T1000 (cell line): ENCODE results near the gene SCGB1C1.
"Not testable (repeated sequence)": the region's sequence is repeated elsewhere in the genome, so short reads cannot be mapped to it uniquely, and the experiment has no call there.

ENCODE experiments used
- DNase-seq: peaks from one replicate; lab custom pipeline; 2025; ENCODE audit warnings: mixed read lengths; lab: John Stamatoyannopoulos, UW

Gene SCGB1C1

DNA sequence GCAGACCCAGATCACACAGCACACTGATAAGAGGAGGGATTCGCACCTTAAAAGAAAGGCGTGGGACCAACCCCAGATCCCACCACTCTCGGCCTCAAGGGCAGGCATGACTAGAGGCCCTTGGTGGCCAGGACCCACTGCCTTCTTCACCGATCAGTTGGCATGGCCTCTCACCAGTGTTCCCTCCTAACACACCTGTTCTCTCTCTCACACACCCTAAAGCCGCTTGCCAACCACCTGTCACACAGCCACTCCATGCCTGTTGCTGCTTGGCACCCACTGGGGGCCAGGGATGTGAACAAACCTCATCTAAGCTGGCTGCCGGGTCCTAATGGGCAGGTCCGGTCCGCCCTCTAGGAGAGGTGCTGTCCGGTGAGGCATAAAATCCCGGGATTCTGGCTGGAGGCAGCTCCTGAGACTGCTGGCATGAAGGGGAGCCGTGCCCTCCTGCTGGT is at the start of gene SCGB1C1:
SCGB1C1 (plus strand) TSS at position 405 of the 455 bp plus-strand sequence; CDS start at position 427, 22 bp downstream.
- DNase-seq, result not testable (repeated sequence)

DNA sequence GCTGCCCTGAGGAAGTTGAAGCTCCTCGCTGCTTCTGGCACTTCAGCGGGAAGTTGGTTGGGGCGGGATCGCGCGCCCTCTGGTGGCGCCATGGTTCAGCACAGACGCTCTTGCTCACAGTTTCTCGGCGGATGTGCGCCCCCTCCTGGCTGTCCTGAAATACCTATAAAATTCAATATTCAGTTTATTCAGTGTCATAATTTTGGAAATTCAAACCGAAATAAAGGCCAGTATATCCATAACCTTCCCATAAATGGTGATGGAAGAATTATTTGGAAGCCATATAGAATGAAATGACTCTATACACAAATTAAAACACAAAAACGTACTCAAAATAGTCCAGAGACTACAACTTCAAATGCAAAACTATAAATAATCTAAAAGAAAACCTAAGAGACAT is 12.6 kb upstream of the SCGB1C1 start:
- not testable (repeated sequence) for DNase-seq

DNA sequence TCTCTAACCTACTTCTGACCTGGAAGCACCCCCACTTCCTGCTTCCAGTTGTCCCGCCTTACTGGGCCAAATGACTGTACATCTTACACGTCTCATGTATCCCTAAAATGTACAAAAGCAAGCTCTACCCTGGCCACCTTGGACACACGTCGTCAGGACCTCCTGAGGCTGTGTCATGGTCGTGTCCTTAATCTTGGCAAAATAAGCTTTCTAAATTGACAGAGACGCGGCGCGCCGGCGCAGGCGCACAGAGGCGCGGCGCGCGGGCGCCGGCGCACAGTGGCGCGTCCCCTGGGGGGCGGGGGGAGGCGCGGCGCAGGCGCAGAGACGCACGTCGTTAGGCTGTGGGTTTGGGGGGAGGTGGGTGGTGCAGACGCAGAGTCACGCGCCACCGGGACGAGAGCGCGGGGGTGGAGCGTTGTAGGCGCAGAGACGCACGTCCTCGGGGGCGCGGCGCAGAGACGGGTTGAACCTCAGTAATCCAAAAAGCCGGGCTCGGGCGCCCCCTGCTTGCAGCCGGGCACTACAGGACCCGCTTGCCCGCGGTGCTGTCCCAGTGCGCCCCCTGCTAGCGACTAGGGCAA is 3.6 kb upstream of the SCGB1C1 start:
- DNase-seq, result not testable (repeated sequence)

DNA sequence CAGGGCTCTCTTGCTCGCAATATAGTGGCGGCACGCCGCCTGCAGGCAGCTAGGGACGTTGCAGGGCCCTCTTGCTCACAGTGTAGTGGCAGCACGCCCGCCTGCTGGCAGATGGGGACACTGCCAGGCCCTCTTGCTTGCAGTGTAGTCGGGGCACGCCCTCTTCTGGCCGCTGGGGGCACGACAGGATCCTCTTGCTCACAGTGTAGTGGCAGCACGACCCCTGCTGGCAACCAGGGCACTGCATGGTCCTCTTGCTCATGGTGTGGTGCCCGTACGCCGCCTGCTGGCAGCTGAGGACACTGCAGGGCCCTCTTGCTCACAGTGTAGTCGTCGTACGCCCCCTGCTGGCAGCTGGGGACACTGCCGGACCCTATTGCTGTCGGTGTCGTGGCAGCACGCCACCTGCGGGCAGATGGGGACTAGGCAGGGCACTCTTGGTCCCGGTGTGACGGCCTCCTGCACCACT is 3.0 kb upstream of the SCGB1C1 start:
- not testable (repeated sequence) for DNase-seq

DNA sequence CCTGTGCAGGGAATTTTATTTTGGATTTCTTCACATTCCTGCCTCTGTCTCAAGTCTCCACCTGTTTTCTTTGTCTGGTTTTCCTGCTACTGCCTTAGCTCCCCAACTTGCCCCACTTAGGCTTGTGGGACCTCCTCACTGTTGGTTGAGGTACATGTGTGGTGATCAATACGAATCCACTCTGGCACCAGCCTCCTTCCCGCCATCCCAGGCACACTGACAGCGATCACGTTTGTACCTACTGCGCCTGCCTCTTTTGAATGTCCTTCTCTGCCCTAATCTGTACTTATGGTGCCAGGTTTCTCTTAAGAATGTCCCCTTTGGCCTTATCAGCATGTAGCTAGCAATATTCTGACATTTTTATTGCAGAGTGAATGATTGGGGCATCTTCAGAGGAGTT is 2.3 kb upstream of the SCGB1C1 start:
- not testable (repeated sequence) for DNase-seq

DNA sequence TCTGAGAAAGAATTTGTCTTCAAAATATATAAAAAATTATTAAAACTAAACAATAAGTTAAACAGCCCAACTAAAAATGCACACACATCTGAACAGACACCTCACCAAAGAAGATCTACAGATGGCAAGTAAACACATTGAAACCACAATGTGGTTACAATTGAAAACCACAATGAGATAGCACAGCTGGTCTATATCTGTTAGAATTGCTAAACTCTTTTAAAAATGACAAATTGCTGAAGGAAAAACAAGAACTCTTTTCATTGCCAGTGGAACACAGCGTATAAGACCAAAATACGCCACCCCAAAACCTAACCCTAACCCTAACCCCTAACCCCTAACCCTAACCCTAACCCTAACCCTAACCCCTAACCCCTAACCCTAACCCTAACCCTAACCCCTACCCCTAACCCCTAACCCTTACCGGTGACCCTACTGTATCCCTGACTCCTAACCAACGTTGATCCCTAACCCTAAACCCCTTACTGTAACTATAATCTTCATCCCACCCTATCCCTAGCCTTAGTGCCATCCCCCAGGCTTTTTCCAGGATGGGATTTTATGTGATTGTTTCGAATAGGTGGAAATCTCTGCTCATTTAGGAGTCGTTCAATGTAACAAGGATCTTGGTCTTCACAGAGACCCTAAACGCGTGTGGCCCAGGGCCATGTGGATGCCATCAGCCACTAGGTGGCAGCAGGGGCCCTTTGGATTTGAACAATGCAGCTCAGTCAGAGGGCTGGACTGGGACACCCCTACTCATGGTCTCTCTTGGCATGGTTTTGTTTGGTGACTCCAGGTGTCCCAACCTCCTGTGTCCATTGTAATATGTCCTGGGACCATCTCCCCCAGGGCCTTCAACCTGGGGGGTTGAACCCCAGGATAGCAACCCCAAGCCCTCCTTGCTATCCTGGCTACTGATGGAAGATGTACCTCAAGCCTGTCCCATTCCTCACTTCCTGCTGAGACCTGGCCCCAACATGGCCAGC is 1.1 kb upstream of the SCGB1C1 start:
- DNase-seq, result not testable (repeated sequence)

DNA sequence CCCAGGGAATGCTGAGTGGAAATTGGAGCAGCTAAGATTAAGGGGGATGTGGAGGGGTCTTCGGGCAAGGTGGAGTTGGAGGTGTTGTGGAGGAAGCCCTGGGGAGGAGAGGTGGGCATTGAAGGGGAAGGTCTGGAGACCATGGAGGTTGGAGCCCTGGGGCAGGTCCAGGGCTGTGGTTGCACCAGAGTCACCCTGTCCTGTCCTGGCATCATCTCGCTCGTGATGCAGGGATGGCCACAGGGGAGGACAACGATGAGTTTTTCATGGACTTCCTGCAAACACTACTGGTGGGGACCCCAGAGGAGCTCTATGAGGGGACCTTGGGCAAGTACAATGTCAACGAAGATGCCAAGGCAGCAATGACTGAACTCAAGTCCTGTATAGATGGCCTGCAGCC is 603 bp downstream of the SCGB1C1 start:
- not testable (repeated sequence) for DNase-seq

DNA sequence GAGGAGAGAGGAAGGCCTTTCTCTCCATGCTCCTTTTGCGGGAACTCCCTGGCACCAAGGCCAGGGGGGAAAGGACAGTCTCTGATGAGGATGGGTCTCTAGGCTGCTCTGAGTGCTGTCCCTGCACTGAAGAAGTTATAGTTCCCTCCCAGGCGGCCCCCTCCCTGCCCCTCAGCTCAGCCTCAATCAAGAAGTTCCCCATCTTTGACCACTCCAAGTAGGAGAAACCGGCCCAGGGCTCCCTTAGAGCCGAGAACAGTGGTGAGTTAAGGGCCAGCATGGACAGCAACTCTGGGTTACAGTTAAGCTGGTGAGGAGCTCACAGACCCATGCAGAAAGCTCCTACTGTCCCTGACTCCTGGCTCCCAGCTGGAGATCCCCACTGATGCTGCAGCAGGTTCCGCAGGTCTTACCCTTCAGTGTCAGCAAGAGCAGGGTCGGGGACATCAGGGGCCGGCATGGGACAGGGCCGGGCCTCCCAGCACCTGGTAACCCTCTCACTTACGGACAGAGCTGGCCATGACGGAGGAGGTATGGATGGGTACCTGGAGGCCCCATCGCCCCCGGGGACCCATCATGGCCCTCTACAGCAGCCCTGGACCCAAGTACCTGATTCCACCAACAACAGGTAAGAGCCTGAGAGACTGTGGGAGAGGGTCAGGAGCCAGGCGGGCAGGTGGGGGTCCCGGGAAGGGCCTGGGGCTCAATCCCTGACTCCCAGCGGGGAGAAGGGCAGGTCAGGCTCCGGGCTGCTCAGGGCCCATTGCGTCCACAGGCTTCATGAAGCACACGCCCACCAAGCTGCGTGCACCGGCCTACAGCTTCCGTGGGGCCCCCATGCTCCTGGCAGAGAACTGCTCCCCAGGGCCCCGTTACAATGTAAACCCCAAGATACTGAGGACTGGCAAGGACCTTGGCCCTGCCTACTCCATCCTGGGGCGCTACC is 4.2 kb downstream of the SCGB1C1 start:
- no peak for DNase-seq

DNA sequence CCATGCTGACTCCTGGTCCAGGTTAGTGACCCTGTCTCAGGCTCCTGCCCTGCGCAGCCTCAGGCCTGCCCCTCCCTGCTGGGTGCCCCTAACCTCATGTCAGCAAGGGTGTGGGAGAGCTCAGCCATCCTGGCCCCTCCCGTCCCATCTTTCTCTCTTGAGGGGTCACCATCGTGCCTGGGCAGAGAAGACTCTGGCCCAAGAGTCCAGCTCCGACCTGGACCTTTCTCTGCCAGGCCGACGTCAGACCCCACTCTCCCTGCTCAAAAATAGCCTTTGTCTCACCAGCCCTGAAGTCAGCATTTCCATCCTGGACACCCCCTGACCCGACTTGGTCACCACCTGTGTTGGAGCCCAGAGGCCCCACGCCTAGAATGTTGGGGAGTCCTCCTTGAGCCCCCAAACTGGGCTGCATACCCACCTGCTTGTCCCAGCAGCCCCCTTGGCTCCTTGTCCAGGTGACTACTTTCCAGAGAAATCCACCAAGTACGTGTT is 4.9 kb downstream of the SCGB1C1 start:
- no peak for DNase-seq

DNA sequence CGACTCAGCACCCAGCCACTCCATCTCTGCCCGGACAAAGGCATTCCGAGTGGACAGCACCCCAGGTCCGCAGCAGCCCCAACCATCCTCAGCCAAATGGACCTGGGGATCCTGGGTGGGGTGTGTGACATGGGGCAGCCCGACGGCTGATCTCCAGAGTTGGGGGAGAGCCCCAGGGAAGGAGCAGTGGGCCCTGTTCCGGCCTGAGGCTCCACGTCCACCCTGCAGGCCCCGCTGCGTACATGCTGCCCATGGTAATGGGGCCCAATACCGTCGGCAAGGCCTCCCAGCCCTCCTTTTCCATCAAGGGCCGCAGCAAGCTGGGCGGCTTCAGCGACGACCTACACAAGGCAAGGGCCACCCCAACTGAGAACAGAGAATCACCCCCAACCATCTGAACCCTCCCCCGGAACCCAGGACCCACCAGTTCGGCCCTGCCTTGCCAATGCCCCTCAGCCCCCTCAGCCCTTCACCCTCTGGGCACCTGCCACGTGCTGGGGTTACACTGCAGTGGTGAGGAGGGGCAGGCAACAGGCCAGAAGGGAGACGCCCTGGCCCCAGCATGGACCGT is 5.4 kb downstream of the SCGB1C1 start:
- DNase-seq, result no peak

DNA sequence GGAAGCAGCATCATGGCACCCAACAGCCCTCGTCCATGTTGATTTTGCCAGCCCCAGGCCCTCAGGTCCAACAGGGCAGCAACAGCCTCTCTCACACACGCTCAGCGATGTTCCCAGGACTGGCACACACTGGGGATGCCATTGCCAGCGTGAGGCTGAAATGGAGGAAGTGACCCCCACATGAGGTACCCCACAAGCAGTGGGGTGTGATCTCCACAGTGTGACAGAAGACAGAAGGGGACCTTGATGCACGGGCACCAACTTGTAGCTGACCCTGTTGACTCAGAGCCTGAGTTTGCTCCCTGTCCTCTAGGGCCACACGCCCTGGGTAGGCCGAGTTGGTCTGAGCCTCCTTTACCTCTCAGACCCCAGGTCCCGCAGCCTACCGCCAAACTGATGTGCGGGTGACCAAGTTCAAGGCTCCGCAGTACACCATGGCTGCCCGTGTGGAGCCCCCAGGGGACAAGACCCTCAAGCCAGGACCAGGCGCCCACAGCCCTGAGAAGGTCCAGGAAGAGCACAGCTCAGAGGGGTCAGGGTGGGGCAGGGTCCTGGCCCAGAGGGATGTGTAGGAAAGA is 6.2 kb downstream of the SCGB1C1 start:
- no peak for DNase-seq

DNA sequence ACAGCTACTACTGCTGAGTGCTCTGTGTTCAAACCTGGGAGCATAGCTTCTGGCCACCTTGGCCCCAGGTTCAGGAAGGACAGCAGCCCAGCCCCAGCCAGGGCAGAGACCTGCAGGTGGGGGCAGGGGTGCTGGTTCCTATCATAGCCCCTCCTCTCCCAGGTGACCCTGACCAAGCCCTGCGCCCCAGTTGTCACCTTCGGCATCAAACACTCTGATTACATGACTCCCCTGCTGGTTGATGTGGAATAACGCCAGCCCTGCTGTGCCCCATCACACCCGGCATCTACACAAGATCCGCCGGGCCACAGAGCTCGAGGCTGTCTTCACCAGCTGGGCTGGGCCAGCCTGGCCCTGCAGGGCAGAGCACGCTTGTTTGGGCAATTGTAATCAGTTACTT is 6.9 kb downstream of the SCGB1C1 start:
- no peak for DNase-seq

DNA sequence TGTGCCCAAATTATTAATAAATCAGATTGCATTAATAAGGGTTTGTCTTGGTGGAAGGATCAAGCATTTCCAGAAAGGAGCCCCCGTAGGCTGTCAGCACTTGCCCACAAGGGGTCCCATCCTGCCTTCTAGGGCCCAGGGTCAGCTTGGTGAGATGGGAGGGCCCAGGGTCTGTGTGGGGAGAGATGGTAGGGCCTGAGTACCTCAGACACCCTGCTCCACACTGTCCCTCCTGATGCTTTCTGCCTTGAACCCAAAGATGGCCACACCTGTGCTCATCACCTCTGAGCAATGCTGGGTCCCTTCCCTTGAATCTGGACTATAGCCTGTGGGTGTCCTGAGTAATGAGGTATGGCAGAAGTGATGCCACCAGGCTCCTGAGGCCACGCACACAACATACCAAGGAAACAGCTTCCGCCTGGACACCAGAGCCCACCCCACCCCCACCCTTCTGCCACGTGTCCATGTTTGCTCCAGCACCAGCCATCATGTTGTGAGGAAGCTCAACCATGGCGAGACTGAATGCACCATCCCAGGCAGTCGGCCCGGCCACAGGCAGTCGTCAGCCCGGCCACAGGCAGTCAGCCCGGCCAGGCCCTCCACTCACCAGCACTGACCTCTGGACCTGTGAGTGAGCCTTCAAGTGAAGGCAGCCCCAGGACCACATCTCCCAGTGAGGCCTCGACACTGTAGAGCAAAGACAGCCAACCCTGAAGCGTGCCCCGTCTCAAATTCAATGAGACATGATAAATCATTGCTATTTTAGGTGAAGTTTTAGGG is 7.5 kb downstream of the SCGB1C1 start:
- no peak for DNase-seq

DNA sequence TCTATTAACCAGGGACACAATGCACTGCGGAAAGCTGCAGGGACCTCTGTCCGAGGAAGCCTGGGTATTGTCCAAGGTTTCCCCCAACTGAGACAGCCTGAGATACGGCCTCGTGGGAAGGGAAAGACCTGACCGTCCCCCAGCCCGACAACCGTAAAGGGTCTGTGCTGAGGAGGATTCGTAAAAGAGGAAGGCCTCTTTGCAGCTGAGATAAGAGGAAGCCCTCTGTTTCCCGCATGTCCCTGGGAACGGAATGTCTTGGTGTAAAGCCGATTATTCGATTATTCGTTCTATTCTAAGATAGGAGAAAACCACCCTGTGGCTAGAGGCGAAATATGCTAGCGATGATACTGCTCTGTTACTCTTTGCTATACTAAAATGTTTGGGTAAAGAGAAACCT is 9.1 kb downstream of the SCGB1C1 start:
- no peak for DNase-seq

DNA sequence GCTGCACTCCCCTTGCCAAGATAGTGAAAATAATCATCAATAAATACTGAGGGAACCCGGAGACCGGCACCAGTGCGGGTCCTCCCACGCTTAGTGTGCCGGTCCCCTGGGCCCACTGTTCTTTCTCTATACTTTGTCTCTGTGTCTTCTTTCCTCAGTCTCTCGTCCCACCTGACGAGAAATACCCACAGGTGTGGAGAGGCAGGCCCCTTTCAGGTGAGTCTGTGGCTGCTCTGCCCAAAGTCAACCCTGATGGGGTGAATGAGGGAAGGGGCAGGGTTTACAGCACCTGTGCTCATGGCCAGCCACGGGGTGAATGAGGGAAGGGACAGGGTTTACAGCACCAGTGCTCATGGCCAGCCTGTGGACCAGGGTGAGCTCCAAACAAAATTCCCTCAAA is 9.6 kb downstream of the SCGB1C1 start:
- DNase-seq, result no peak

DNA sequence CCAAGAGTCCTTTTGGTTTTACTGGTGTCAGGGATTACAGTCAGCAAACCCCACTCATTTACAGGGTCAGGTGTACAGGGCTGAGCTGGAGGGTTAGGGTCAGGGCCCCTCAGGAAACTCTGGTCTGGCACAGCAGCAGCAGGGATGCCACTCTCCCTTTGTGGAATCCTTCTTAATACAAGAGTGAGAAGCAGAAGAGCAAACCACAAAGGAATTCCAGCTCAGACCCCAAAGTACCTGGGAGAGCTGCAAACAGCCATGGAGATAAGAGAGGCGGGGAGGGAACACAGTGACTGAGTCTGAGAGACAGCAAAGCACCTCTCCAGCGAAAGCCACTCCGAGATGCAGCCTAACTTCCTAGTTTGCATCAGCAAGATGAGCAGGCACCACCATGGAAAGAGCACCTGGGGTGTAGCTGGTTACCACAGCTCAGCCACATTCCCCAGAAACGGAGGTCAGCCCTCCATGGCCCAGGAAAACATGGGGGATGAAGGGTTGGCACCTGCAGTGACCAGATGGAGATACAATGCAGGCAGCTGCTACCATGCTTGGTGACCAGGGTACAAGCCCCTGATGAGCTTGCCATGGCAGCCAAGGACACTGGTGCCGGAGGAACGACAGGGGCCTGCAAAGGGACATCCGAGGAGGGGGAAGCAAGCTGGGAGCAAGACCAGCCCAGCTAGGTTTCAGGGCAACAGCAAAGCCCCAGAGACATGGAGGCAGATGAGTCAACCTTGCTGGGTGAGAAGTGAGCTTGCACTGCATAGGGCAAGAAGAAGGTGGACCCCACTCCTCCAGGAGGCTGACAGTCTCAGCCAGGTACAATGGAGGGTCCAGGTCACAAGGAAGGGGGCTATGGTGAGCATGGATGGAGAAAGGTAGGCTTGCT is 10.4 kb downstream of the SCGB1C1 start:
- DNase-seq, result no peak

DNA sequence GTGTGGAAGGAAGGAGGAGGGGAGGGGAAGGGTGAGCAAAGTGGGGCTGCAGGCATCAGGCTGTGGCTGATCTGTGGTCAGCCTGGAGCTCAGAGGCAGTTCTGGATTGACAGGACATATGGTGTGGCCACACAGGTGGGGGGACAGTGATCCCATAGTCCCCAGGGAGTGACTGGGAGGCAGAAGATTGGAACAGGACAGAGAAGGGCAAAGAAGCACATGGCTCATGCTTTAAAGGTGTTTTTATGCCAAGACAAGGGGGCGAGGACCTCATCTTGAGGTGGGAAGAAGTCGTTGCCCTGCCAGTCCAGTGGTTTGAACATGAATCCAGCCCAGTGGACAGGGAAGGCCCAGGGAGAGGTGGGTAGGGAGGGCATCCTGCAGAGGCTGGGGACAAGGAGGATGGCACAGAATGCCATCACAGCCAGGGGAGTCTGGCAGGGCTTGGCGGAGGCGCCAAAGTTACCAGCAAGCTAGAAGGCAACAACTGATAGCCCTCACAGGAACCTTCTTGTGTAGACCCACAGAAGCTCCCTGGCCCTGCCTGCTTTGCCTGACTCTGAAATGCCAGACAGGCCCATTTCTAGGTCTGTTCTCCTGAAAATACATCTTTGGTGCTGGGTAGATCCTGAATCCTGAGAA is 11.2 kb downstream of the SCGB1C1 start:
- no peak for DNase-seq

DNA sequence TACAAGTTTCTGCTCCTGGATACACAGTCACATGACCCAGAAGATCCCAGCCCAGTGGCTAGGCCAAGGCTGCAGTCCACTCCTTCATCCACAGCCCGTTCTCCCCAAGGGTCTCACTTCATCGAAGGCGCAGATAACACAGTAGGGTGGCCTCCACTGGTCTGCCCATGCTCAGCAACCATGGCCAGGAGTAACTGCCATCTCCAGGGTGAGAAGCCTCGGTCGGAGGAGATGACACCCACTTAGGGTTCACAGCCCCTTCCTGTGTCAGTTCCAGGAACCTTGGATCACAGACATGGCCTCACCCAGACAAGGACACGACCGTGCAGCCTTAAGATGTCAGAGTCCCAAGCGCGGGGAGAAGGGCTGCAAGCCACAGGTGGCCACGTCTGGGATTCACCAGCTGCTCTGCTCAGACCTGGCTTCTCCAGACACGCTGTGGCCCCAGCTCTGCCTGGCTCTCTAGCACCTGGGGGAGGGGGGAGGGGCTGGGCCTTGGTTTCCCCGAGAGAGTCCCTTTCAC is 11.8 kb downstream of the SCGB1C1 start:
- DNase-seq, result no peak
